Effector memory CD4-positive, alpha-beta T cell (primary cell): Measurements from ENCODE around the gene PCDH1.
"Not testable (repeated sequence)": the region's sequence is repeated elsewhere in the genome, so short reads cannot be mapped to it uniquely, and the experiment has no call there.

ENCODE experiments used
- DNase-seq, 3 donors: peaks; one replicate each; pipeline ENCODE4 v3.0.0-alpha.2; 2020
- H3K27ac ChIP-seq: 2 replicates; pipeline ENCODE4 v1.7.0; 2013; ENCODE audit warnings: mild to moderate bottlenecking, low read length, moderate library complexity; ENCODE audit not compliant: insufficient read depth, poor library complexity, severe bottlenecking
- H3K27me3 ChIP-seq: replicated peaks from 2 replicates; pipeline ENCODE4 v1.7.0; 2013; ENCODE audit warnings: mild to moderate bottlenecking, low read length; ENCODE audit not compliant: insufficient read depth, control insufficient read depth, poor library complexity, severe bottlenecking
- H3K36me3 ChIP-seq: 2 replicates; pipeline ENCODE4 v1.7.0; 2013; ENCODE audit warnings: mild to moderate bottlenecking, low read length, moderate library complexity; ENCODE audit not compliant: control insufficient read depth, insufficient read depth
- H3K4me1 ChIP-seq: 2 replicates; pipeline ENCODE4 v1.7.0; 2013; ENCODE audit warnings: low read length, mild to moderate bottlenecking; ENCODE audit not compliant: control insufficient read depth, insufficient read depth, poor library complexity, severe bottlenecking
- H3K4me3 ChIP-seq: 2 replicates; pipeline ENCODE4 v1.7.0; 2013; ENCODE audit warnings: low read length, low read depth, mild to moderate bottlenecking; ENCODE audit not compliant: insufficient read depth, poor library complexity, severe bottlenecking
- H3K9me3 ChIP-seq: 2 replicates; pipeline ENCODE4 v1.7.0; 2013; ENCODE audit warnings: mild to moderate bottlenecking, low read length, moderate library complexity; ENCODE audit not compliant: control insufficient read depth
- total RNA-seq, 3 donors: gene quantifications; one replicate each; lab custom pipeline; 2026; lab: John Stamatoyannopoulos, UW

PCDH1 gene
- 0.17 to 0.58 (median 0.17) reads per million in 3 donors for total RNA-seq

GRCh38 chr5:141878186-141878710 lies at the start of gene PCDH1:
TSS of gene PCDH1 (minus strand) at chr5:141878410. CDS start at chr5:141878262, 148 bp downstream.
- no peak within 1 kb of the TSS for H3K27ac ChIP-seq
- H3K9me3 ChIP-seq, result no peaks in the 10 kb centered on the region
- peak within 1 kb of the TSS; percentile 60 for H3K4me3 ChIP-seq
- DNase-seq, result no peak
- H3K4me1 ChIP-seq, result peaks cover 36% of the 10 kb centered on the region
- no peaks in the 10 kb centered on the region for H3K36me3 ChIP-seq
- peaks cover 47% of the 10 kb centered on the region for H3K27me3 ChIP-seq

- DNase-seq, result no peak
- Histone ChIP-seq H3K4me1 (peaks cover 11% of the 10 kb centered on the region), H3K27ac (no peak overlapping the region), H3K36me3 (peaks cover 53% of the 10 kb centered on the region), H3K4me3 (no peak overlapping the region), H3K9me3 (no peaks in the 10 kb centered on the region), H3K27me3 (no peaks in the 10 kb centered on the region)
Measured at GRCh38 chr5:141926434-141926833, 48.2 kb upstream of the PCDH1 start.

GRCh38 chr5:141923448-141924313 lies 45.5 kb upstream of the PCDH1 start, which contains the start of gene DELE1:
TSS of gene DELE1 (plus strand) at chr5:141923871. CDS start at chr5:141923942, 71 bp downstream.
- DNase-seq, result peak; percentile 78 to 85 (median 81)
- Histone ChIP-seq H3K36me3 (peaks cover 27% of the 10 kb centered on the region), H3K4me3 (peak within 1 kb of the TSS; percentile 74), H3K4me1 (peaks cover 11% of the 10 kb centered on the region), H3K27ac (peak within 1 kb of the TSS; percentile 96), H3K9me3 (no peaks in the 10 kb centered on the region), H3K27me3 (no peaks in the 10 kb centered on the region)

- Histone ChIP-seq H3K4me3 (peak overlapping the region; percentile 74), H3K27ac (peak overlapping the region; percentile 96), H3K4me1 (peaks cover 11% of the 10 kb centered on the region), H3K36me3 (peaks cover 19% of the 10 kb centered on the region)
- not testable (repeated sequence) for DNase-seq, H3K9me3 ChIP-seq, H3K27me3 ChIP-seq
Measured at GRCh38 chr5:141922827-141923447, 44.7 kb upstream of the PCDH1 start.

- DNase-seq, result no peak
- Histone ChIP-seq H3K27me3 (no peaks in the 10 kb centered on the region), H3K36me3 (no peaks in the 10 kb centered on the region), H3K4me3 (no peak overlapping the region), H3K27ac (no peak overlapping the region), H3K9me3 (no peaks in the 10 kb centered on the region), H3K4me1 (peaks cover 11% of the 10 kb centered on the region)
Measured at GRCh38 chr5:141920771-141921170, 42.6 kb upstream of the PCDH1 start.

- Histone ChIP-seq H3K9me3 (no peaks in the 10 kb centered on the region), H3K27me3 (no peaks in the 10 kb centered on the region), H3K36me3 (no peaks in the 10 kb centered on the region), H3K27ac (no peak overlapping the region), H3K4me1 (peaks cover 10% of the 10 kb centered on the region), H3K4me3 (no peak overlapping the region)
- DNase-seq, result no peak
Measured at GRCh38 chr5:141919218-141920119, 41.3 kb upstream of the PCDH1 start.

GRCh38 chr5:141917760-141918159 lies 39.5 kb upstream of the PCDH1 start:
- no peak overlapping the region for H3K4me3 ChIP-seq
- H3K36me3 ChIP-seq, result no peaks in the 10 kb centered on the region
- H3K9me3 ChIP-seq, result no peaks in the 10 kb centered on the region
- H3K27me3 ChIP-seq, result peaks cover 13% of the 10 kb centered on the region
- peaks cover 8% of the 10 kb centered on the region for H3K4me1 ChIP-seq
- no peak for DNase-seq
- H3K27ac ChIP-seq, result no peak overlapping the region

- H3K9me3 ChIP-seq, result no peaks in the 10 kb centered on the region
Measured at GRCh38 chr5:141916522-141916921, 38.3 kb upstream of the PCDH1 start.

GRCh38 chr5:141915881-141916336 lies 37.7 kb upstream of the PCDH1 start:
- Histone ChIP-seq H3K27ac (no peak overlapping the region), H3K9me3 (no peaks in the 10 kb centered on the region), H3K4me1 (peaks cover 8% of the 10 kb centered on the region), H3K36me3 (no peaks in the 10 kb centered on the region), H3K4me3 (no peak overlapping the region), H3K27me3 (peaks cover 14% of the 10 kb centered on the region)
- no peak for DNase-seq

More at GRCh38 chr5:141916522-141916921, 38.3 kb upstream of the PCDH1 start:
- Histone ChIP-seq H3K27ac (no peak overlapping the region), H3K27me3 (peaks cover 14% of the 10 kb centered on the region), H3K4me3 (no peak overlapping the region), H3K36me3 (no peaks in the 10 kb centered on the region), H3K4me1 (peaks cover 8% of the 10 kb centered on the region)
- no peak for DNase-seq
